WTC11 (cell line): Measurements from ENCODE around the gene CEP57L1.

Experiments
- ATF3 ChIP-seq: sonication (generic); formaldehyde crosslinking; conservative IDR thresholded peaks from 2 replicates; pipeline ENCODE4 v1.8.1; 2022; ENCODE audit warnings: mild to moderate bottlenecking, missing genetic modification reagents
- CREB1 ChIP-seq: sonication (generic); formaldehyde crosslinking; IDR thresholded peaks from 2 replicates; pipeline ENCODE4 v1.8.0; 2023; ENCODE audit warnings: mild to moderate bottlenecking, missing genetic modification reagents
- CTCF ChIP-seq: fragments of 200-600 bp; IDR thresholded peaks from 2 replicates; pipeline ENCODE4 v1.8.0; 2022; ENCODE audit warnings: antibody characterized with exemption
- FOXJ3 ChIP-seq: sonication (generic); formaldehyde crosslinking; IDR thresholded peaks from 2 replicates; pipeline ENCODE4 v1.9.0; 2021; ENCODE audit warnings: missing genetic modification reagents, mild to moderate bottlenecking, borderline replicate concordance
- FOXK1 ChIP-seq: sonication (generic); formaldehyde crosslinking; IDR thresholded peaks from 2 replicates; pipeline ENCODE4 v1.8.0; 2022; ENCODE audit warnings: mild to moderate bottlenecking, moderate library complexity, missing genetic modification reagents
- KAT7 ChIP-seq: sonication (generic); formaldehyde crosslinking; IDR thresholded peaks from 2 replicates; pipeline ENCODE4 v1.8.1; 2023; ENCODE audit warnings: missing genetic modification reagents, mild to moderate bottlenecking, borderline replicate concordance
- MXD4 ChIP-seq: fragments of 250-450 bp; sonication (Bioruptor Pico); IDR thresholded peaks from 2 replicates; pipeline ENCODE4 v1.8.0; 2021; ENCODE audit warnings: mild to moderate bottlenecking, moderate library complexity, borderline replicate concordance
- NR2C2 ChIP-seq: sonication (generic); formaldehyde crosslinking; IDR thresholded peaks from 2 replicates; pipeline ENCODE4 v1.8.0; 2022; ENCODE audit warnings: mild to moderate bottlenecking, missing genetic modification reagents
- PRRX2 ChIP-seq: fragments of 250-450 bp; sonication (Bioruptor Pico); IDR thresholded peaks from 2 replicates; pipeline ENCODE4 v1.8.0; 2021; ENCODE audit warnings: mild to moderate bottlenecking
- SMAD4 ChIP-seq: sonication (generic); formaldehyde crosslinking; IDR thresholded peaks from 2 replicates; pipeline ENCODE4 v1.8.0; 2022; ENCODE audit warnings: mild to moderate bottlenecking, missing genetic modification reagents
- STAT6 ChIP-seq: sonication (generic); formaldehyde crosslinking; conservative IDR thresholded peaks from 2 replicates; pipeline ENCODE4 v1.8.1; 2023; ENCODE audit warnings: mild to moderate bottlenecking, low read depth, missing genetic modification reagents, moderate library complexity
- USF1 ChIP-seq: sonication (generic); formaldehyde crosslinking; IDR thresholded peaks from 2 replicates; pipeline ENCODE4 v1.8.0; 2022; ENCODE audit warnings: mild to moderate bottlenecking, missing genetic modification reagents
- USF2 ChIP-seq: sonication (generic); formaldehyde crosslinking; IDR thresholded peaks from 2 replicates; pipeline ENCODE4 v1.8.1; 2023; ENCODE audit warnings: mild to moderate bottlenecking, missing genetic modification reagents, moderate library complexity
- ZBTB21 ChIP-seq: sonication (generic); formaldehyde crosslinking; IDR thresholded peaks from 2 replicates; pipeline ENCODE4 v1.8.1; 2023; ENCODE audit warnings: mild to moderate bottlenecking, missing genetic modification reagents, borderline replicate concordance

- TF ChIP-seq STAT6 (CRISPR knock-in tag) = no peak
- TF ChIP-seq CTCF = no peak
- no peak for TF ChIP-seq FOXK1 (CRISPR knock-in tag)
- no peak for TF ChIP-seq ATF3 (CRISPR knock-in tag)
- TF ChIP-seq USF2 (CRISPR knock-in tag) = no peak
- TF ChIP-seq MXD4 (CRISPR knock-in tag) = no peak
- TF ChIP-seq KAT7 (CRISPR knock-in tag) = no peak
- TF ChIP-seq ZBTB21 (CRISPR knock-in tag) = no peak
- no peak for TF ChIP-seq CREB1
- no peak for TF ChIP-seq NR2C2 (CRISPR knock-in tag)
- TF ChIP-seq FOXJ3 = no peak
- TF ChIP-seq SMAD4 (CRISPR knock-in tag) = no peak
- no peak for TF ChIP-seq PRRX2
- TF ChIP-seq USF1 (CRISPR knock-in tag) = no peak
These were observed 87.9 kb downstream of the CEP57L1 start for GRCh38 chr6:109183109-109183650.
